NCI-H446 (cell line): ENCODE results near the gene PPTC7.
A peak's percentile ranks its signal among the peaks of the same experiment; 100 is the strongest.
"Not testable (repeated sequence)": the region's sequence is repeated elsewhere in the genome, so short reads cannot be mapped to it uniquely, and the experiment has no call there.

Experiments used
- DNase-seq, 2 experiments: peaks; one replicate each; lab custom pipeline; 2025; lab: John Stamatoyannopoulos, UW

The PPTC7 gene

DNA sequence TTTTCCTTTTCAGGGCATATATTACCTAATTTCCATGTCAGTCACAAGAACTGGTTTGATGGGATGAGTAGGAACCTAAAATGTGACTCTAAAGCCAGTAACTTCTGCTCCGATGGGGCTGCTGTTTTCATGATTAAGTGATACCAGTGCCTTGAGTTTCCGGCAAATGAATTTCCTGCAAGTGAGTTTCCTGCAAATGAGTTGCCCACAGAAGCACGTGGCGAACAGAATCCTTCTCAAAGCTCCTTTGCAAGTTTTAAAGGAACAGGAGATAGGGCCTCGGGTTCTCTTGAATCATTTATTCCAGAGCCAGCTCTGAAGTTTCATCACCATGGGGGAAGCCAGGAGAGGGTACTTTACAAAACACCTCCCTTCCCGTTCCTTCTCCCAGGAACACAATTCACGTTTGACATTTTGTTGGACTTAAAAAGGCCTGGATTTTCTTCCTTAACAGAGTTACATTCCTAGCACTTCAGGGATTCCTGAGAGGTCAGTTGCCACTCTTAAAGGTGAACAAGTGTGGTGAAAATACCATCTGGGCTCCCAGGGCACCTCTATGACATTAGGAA, 2.2 kb upstream of the PPTC7 start:
- DNase-seq, result no peak

- DNase-seq, result peak; percentile 26 to 53
Observed at GRCh38 chr12:110582276-110583136, 612 bp downstream of the PPTC7 start.

DNA sequence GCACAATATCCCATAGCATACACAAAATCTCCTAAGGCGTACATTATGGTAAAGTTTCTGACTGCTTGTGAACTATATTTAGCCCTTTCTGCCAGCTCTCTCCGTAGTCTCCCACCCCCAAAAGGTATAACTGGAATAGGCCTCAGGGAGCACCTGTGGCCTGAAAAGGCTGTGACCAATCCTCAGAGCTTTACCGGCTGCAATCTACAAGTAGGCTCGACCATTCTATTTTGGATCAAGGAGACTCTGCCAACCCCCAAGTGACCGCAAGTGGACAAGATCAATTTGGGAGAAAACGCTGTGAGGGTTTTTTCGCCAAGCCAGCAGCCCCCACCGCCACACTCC, 1.2 kb downstream of the PPTC7 start:
- DNase-seq, result no peak

DNA sequence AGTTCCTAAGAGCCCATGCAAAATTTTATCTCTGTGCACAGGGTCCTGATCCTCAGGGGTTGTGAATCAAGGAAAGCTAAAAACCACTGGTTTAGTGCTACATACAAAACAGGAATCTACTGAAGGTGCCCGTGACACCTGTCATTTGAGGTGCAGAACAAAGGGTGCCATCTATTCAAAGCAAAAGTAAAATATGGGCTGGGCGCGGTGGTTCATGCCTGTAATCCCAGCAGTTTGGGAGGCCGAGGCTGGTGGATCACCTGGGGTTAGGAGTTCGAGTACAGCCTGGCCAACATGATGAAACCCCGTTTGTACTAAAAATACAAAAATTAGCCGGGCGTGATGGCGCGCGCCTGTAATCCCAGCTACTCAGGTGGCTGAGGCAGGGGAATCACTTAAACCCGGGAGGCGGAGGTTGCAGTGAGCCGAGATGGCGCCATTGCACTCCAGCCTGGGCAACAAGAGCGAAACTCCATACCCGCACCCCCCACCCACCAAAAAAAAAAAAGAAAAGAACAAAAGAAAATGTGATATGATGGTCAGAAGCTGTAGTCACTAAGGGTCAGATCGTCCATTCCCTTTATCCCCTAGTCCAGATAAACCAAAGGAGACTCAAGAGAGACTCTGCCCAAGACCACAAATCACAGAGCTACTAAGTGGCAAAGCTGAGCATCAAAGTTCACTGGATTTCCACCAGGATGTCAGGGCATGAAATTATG, 3.4 kb downstream of the PPTC7 start:
- no peak for DNase-seq

DNA sequence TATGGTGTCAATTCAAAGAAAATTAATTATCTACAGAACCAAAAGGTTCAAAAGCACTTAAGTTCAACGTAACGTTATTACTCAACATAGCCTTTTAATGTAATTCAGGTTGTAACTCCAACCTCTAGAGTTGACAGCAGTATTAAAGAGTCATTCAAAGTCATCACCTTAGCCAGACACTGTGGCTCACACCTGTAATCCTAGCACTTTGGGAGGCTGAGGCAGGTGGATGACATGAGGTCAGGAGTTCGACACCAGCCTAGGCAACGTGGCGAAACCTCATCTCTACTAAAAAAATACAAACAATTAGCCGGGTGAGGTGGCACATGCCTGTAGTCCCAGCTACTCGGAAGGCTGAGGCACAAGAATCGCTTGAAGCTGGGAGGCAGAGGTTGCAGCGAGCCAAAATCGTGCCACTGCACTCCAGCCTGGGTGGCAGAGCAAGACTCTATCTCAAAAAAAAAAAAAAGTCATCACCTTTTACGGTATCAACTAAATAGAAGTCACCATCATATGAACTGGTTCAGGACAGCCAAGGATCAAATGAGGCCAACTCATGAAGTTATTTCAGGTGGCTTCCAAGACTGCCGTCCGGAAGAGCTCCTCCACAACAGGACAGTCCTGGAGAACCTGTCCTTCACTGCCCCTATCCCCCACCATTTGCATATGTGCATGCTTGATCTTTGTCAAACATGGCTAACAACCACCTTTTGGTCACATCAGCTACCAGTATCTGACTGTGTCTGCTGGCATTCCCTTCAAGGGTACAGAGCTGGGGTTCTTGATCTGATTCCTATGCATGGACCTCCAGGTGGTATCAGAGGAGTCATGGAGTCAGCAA, 4.2 kb downstream of the PPTC7 start:
- no peak for DNase-seq

DNA sequence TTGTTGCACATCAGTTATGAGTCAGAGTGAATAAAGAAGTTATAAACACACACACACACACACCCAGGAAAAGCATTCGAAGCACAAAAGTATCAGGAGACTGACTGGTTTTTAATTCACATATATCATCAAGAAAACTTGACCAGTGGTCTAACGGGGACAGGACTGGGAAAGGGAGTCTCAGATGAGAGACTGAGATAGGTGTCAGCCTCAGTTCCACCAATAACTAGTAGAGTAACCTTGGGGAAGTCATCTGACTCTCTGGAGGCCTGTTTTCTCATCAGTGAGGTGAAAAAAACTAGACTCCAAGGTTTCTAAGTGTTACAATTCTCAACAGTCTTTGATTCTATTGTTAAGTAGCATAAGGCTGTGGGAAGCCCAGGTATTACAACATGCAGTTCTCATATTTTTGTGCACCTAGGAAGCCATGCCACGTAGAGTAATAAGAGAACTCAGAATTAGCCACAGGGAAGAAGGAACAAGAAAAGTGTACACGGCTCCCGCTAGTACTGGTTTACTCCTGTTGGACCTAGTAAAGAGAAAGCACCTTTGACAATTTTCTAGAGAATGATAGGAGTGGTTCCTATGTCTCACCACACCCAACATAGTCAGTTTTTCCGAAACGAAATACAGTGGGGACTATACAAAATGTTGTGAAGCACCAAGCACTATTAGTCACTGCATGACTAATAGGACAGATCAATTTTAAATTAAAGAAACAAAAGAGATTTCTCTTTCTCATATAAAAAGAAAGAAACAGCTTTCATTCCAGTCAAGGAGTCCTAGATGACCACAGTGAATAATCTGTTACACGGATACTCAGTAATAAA, 5.0 kb downstream of the PPTC7 start:
- no peak for DNase-seq

- no peak for DNase-seq
Observed at GRCh38 chr12:110576504-110576903, 6.6 kb downstream of the PPTC7 start.

- DNase-seq, result no peak
Observed at GRCh38 chr12:110575326-110575725, 7.8 kb downstream of the PPTC7 start.

DNA sequence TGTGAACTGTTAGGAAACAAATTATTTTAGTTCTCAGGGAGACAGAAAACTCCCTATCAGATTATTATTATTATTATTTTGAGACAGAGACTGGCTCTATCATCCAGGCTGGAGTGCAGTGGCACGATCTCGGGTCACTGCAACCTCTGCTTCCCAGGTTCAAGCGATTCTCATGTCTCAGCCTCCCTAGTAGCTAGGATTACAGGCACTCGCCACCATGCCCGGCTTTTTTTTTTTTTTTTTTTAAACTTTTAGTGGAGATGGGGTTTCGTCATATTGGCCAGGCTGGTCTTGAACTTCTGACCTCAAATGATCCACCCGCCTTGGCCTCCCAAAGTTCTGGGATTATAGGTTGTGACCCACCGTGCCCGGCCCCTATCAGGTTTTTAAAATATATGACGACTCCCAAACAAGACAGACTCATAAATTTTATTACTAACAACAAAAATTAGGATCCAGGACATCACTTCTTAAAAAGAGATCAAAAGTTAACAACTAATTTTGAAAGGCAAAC, 8.3 kb downstream of the PPTC7 start:
- DNase-seq, result not testable (repeated sequence)

GRCh38 chr12:110574044-110574443, 9.1 kb downstream of the PPTC7 start:
- DNase-seq, result no peak

GRCh38 chr12:110570798-110571197, 12.3 kb downstream of the PPTC7 start:
- DNase-seq, result not testable (repeated sequence)

GRCh38 chr12:110569838-110570237, 13.3 kb downstream of the PPTC7 start:
- DNase-seq, result not testable (repeated sequence)

DNA sequence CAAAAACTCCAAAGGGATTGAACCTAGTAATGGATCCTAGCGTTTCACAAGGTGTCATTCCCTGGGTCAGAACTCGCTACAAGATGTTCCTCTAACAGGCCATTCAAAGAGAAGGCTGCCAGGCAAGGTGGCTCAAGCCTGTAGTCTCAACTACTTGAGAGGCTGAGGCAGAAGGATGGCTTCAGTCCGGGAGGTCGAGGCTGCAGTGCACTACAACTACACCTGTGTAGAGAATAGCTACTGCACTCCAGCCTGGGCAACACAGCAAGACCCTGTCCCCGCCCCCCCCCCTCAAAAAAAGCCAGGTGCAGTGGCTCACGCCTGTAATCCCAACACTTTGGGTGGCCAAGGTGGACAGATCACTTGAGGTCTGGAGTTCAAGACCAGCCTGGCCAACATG, 14.4 kb downstream of the PPTC7 start:
- DNase-seq, result no peak

GRCh38 chr12:110566993-110567392, 16.1 kb downstream of the PPTC7 start:
- no peak for DNase-seq

- no peak for DNase-seq
Observed at GRCh38 chr12:110565894-110566871, 16.9 kb downstream of the PPTC7 start.

DNA sequence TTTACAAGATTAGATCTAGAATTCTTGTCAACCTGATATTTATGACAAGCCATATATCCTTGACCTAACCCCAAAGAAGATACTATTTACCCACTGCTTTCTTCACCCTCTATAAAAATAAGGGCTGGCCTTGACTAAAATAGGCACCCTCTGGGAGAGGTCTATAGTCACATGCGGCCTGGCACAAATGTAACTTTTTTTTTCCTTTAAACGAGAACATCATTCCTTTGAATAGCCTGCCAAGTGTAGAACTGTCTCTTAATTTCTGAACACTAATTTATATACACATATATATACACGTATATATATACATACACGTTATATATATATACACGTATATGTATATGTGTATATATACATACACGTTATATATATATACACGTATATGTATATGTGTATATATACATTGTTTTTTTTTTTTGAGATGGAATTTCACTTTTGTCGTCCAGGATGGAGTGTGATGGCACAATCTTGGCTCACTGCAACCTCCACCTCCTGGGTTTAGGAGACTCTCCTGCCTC, 18.6 kb downstream of the PPTC7 start:
- DNase-seq, result no peak

GRCh38 chr12:110563702-110564470, 19.2 kb downstream of the PPTC7 start:
- DNase-seq, result no peak

- not testable (repeated sequence) for DNase-seq
Observed at GRCh38 chr12:110562386-110562785, 20.7 kb downstream of the PPTC7 start.
